ENCODE results near the gene B3GALT5. TPM values are rescaled to one million over a fixed set of nuclear protein-coding genes. Genes with fewer than 3 reads are reported as not detected.

B3GALT5 gene
- total RNA-seq, 1 donor from 2014 or later: not detected

- H3K27ac Mint-ChIP-seq (ENCODE audit: unreplicated experiment): no peak overlapping the region
- no peaks in the 10 kb centered on the region for H3K4me1 Mint-ChIP-seq (ENCODE audit: low read depth)
- no peak for TF ChIP-seq CTCF (IDR thresholded peaks at IDR 0.05)
These were observed 54.1 kb downstream of the B3GALT5 start for GRCh38 chr21:39666681-39667315.

GRCh38 chr21:39667353-39667891, 54.7 kb downstream of the B3GALT5 start:
- Mint-ChIP-seq H3K27me3 (ENCODE audit: low read depth) (peaks cover 9% of the 10 kb centered on the region), H3K4me1 (ENCODE audit: low read depth) (no peaks in the 10 kb centered on the region), H3K27ac (ENCODE audit: unreplicated experiment) (no peak overlapping the region), H3K9me3 (ENCODE audit: low read depth) (no peaks in the 10 kb centered on the region), H3K4me3 (ENCODE audit: unreplicated experiment) (no peak overlapping the region), H3K36me3 (ENCODE audit: low read depth) (no peaks in the 10 kb centered on the region)
- TF ChIP-seq CTCF (IDR thresholded peaks at IDR 0.05): no peak
- no peak for DNase-seq (ENCODE audit: low spot score)

More at GRCh38 chr21:39666681-39667315, 54.1 kb downstream of the B3GALT5 start:
- no peak for DNase-seq (ENCODE audit: low spot score)
- Mint-ChIP-seq H3K9me3 (ENCODE audit: low read depth) (no peaks in the 10 kb centered on the region), H3K4me3 (ENCODE audit: unreplicated experiment) (no peak overlapping the region), H3K27me3 (ENCODE audit: low read depth) (peaks cover 9% of the 10 kb centered on the region), H3K36me3 (ENCODE audit: low read depth) (no peaks in the 10 kb centered on the region)

GRCh38 chr21:39668369-39668768, 55.6 kb downstream of the B3GALT5 start:
- no peak for TF ChIP-seq CTCF (IDR thresholded peaks at IDR 0.05)
- H3K4me1 Mint-ChIP-seq (ENCODE audit: low read depth): no peaks in the 10 kb centered on the region
- H3K27ac Mint-ChIP-seq (ENCODE audit: unreplicated experiment): no peak overlapping the region
- no peaks in the 10 kb centered on the region for H3K9me3 Mint-ChIP-seq (ENCODE audit: low read depth)
- no peaks in the 10 kb centered on the region for H3K36me3 Mint-ChIP-seq (ENCODE audit: low read depth)
- DNase-seq (ENCODE audit: low spot score): no peak
- H3K27me3 Mint-ChIP-seq (ENCODE audit: low read depth): peaks cover 9% of the 10 kb centered on the region
- no peak overlapping the region for H3K4me3 Mint-ChIP-seq (ENCODE audit: unreplicated experiment)

GRCh38 chr21:39669485-39669884, 56.7 kb downstream of the B3GALT5 start:
- no peaks in the 10 kb centered on the region for H3K36me3 Mint-ChIP-seq (ENCODE audit: low read depth)
- no peak for DNase-seq (ENCODE audit: low spot score)
- no peak overlapping the region for H3K4me3 Mint-ChIP-seq (ENCODE audit: unreplicated experiment)
- no peak overlapping the region for H3K27ac Mint-ChIP-seq (ENCODE audit: unreplicated experiment)
- peaks cover 8% of the 10 kb centered on the region for H3K27me3 Mint-ChIP-seq (ENCODE audit: low read depth)
- TF ChIP-seq CTCF (IDR thresholded peaks at IDR 0.05): no peak
- no peaks in the 10 kb centered on the region for H3K4me1 Mint-ChIP-seq (ENCODE audit: low read depth)
- no peaks in the 10 kb centered on the region for H3K9me3 Mint-ChIP-seq (ENCODE audit: low read depth)

- H3K36me3 Mint-ChIP-seq (ENCODE audit: low read depth): no peaks in the 10 kb centered on the region
- peaks cover 4% of the 10 kb centered on the region for H3K27me3 Mint-ChIP-seq (ENCODE audit: low read depth)
- H3K9me3 Mint-ChIP-seq (ENCODE audit: low read depth): no peaks in the 10 kb centered on the region
- no peak for DNase-seq (ENCODE audit: low spot score)
- H3K27ac Mint-ChIP-seq (ENCODE audit: unreplicated experiment): no peak overlapping the region
- H3K4me3 Mint-ChIP-seq (ENCODE audit: unreplicated experiment): no peak overlapping the region
- TF ChIP-seq CTCF (IDR thresholded peaks at IDR 0.05): no peak
- no peaks in the 10 kb centered on the region for H3K4me1 Mint-ChIP-seq (ENCODE audit: low read depth)
These were observed 57.4 kb downstream of the B3GALT5 start for GRCh38 chr21:39669976-39670661.
